GM23338 (cell line): ENCODE data around the gene SPATA4. TPM values are rescaled to one million over a fixed set of nuclear protein-coding genes. Genes with fewer than 3 reads are reported as not detected.

Source experiments
- ATAC-seq: fragments of 200-7000 bp; cut with Tn5 transposase; 3 replicates; pipeline ENCODE4 v1.9.1; 2020
- DNase-seq: peaks from one replicate; pipeline ENCODE4 v3.0.0-alpha.2; 2015; ENCODE audit warnings: low spot score
- H2AFZ ChIP-seq: fragments of 200-600 bp; sonication (generic); 2 replicates; pipeline ENCODE4 v1.8.0; 2016; ENCODE audit warnings: antibody characterized with exemption, mild to moderate bottlenecking, moderate library complexity
- H3F3A ChIP-seq: fragments of 200-600 bp; sonication (generic); replicated peaks from 2 replicates; pipeline ENCODE4 v1.8.0; 2017; ENCODE audit warnings: antibody characterized with exemption, mixed run types, low read depth
- H3K27ac ChIP-seq: fragments of 200-600 bp; sonication (generic); 2 replicates; pipeline ENCODE4 v1.6.1; 2016; ENCODE audit warnings: low read depth
- H3K27me3 ChIP-seq: fragments of 200-600 bp; sonication (generic); 2 replicates; pipeline ENCODE4 v1.8.0; 2016; ENCODE audit warnings: mild to moderate bottlenecking, mixed run types, moderate library complexity; ENCODE audit not compliant: insufficient read depth
- H3K36me3 ChIP-seq: fragments of 200-600 bp; sonication (generic); 2 replicates; pipeline ENCODE4 v1.8.0; 2016; ENCODE audit warnings: mild to moderate bottlenecking; ENCODE audit not compliant: insufficient read depth
- H3K4me1 ChIP-seq: fragments of 200-600 bp; sonication (generic); 2 replicates; pipeline ENCODE4 v1.8.0; 2016; ENCODE audit warnings: mild to moderate bottlenecking, moderate library complexity; ENCODE audit not compliant: insufficient read depth
- H3K4me2 ChIP-seq: fragments of 200-600 bp; sonication (generic); 2 replicates; pipeline ENCODE4 v1.7.1; 2017; ENCODE audit warnings: mixed run types
- H3K4me3 ChIP-seq: fragments of 200-600 bp; sonication (generic); 2 replicates; pipeline ENCODE4 v1.6.1; 2016; ENCODE audit warnings: mixed run types
- H3K79me2 ChIP-seq: fragments of 200-600 bp; sonication (generic); replicated peaks from 2 replicates; pipeline ENCODE4 v1.8.0; 2017; ENCODE audit warnings: mild to moderate bottlenecking; ENCODE audit not compliant: insufficient read depth
- H3K9me2 ChIP-seq: fragments of 200-600 bp; sonication (generic); 2 replicates; pipeline ENCODE4 v1.8.0; 2017; ENCODE audit not compliant: insufficient read depth
- H4K20me1 ChIP-seq: fragments of 200-600 bp; sonication (generic); replicated peaks from 2 replicates; pipeline ENCODE4 v1.8.0; 2017; ENCODE audit warnings: mild to moderate bottlenecking; ENCODE audit not compliant: insufficient read depth
- H3K27ac Mint-ChIP-seq: 2 replicates; pipeline ENCODE4 v1.8.0; 2020; ENCODE audit warnings: inconsistent platforms, mild to moderate bottlenecking, moderate library complexity, mixed read lengths
- H3K27me3 Mint-ChIP-seq: 3 replicates; pipeline ENCODE4 v1.8.0; 2022; ENCODE audit warnings: low read depth, mild to moderate bottlenecking, moderate library complexity, mixed read lengths, inconsistent platforms; ENCODE audit not compliant: insufficient read depth, poor library complexity
- H3K36me3 Mint-ChIP-seq: 3 replicates; pipeline ENCODE4 v1.8.0; 2021; ENCODE audit warnings: low read depth, mild to moderate bottlenecking, inconsistent platforms, moderate library complexity, mixed read lengths
- H3K4me1 Mint-ChIP-seq: 3 replicates; pipeline ENCODE4 v1.8.0; 2020; ENCODE audit warnings: mild to moderate bottlenecking, inconsistent platforms, mixed read lengths
- H3K4me3 Mint-ChIP-seq: 3 replicates; pipeline ENCODE4 v1.8.0; 2021; ENCODE audit warnings: moderate library complexity, mild to moderate bottlenecking, inconsistent platforms, mixed read lengths
- H3K9me3 Mint-ChIP-seq: 3 replicates; pipeline ENCODE4 v1.8.0; 2020; ENCODE audit warnings: moderate library complexity, mild to moderate bottlenecking, inconsistent platforms, mixed read lengths
- CREB1 ChIP-seq: fragments of 250-450 bp; sonication (Bioruptor Pico); IDR thresholded peaks from 2 replicates; pipeline ENCODE4 v1.5.0; 2020; ENCODE audit warnings: low read depth, mild to moderate bottlenecking, moderate library complexity
- CTCF ChIP-seq, 2 experiments: fragments of 200-600 bp in 1 of 2; sonication (generic) in 1 of 2; conservative IDR thresholded peaks; 2 replicates each; pipeline versions ENCODE4 v1.5.1 to v1.6.1; 2016 to 2017; ENCODE audit warnings: antibody characterized with exemption in 2 of 2, low read depth in 2 of 2, mild to moderate bottlenecking in 2 of 2, moderate library complexity in 1 of 2
- ETS1 ChIP-seq: IDR thresholded peaks from 2 replicates; pipeline ENCODE4 v1.6.1; 2016; ENCODE audit warnings: antibody characterized with exemption
- EZH2 ChIP-seq: fragments of 200-600 bp; sonication (generic); IDR thresholded peaks from one replicate; pipeline ENCODE4 v1.8.0; 2017; ENCODE audit warnings: antibody characterized with exemption, mild to moderate bottlenecking, low read depth; ENCODE audit not compliant: unreplicated experiment
- EZH2phosphoT487 ChIP-seq: fragments of 200-600 bp; sonication (generic); IDR thresholded peaks from one replicate; pipeline ENCODE4 v1.8.1; 2018; ENCODE audit warnings: antibody characterized with exemption; ENCODE audit not compliant: unreplicated experiment
- JUNB ChIP-seq: IDR thresholded peaks from one replicate; pipeline ENCODE4 v1.6.1; 2016; ENCODE audit warnings: antibody characterized with exemption; ENCODE audit not compliant: unreplicated experiment
- NANOG ChIP-seq: IDR thresholded peaks from 2 replicates; pipeline ENCODE4 v1.6.1; 2016; ENCODE audit warnings: antibody characterized with exemption, borderline replicate concordance
- POLR2AphosphoS5 ChIP-seq: IDR thresholded peaks from 2 replicates; pipeline ENCODE4 v1.6.1; 2016; ENCODE audit warnings: antibody characterized with exemption, low read depth
- STAT1 ChIP-seq: IDR thresholded peaks from one replicate; pipeline ENCODE4 v1.6.1; 2016; ENCODE audit warnings: antibody characterized with exemption; ENCODE audit not compliant: unreplicated experiment
- ZNF114 ChIP-seq: fragments of 250-450 bp; sonication (Bioruptor Pico); IDR thresholded peaks from 2 replicates; pipeline ENCODE4 v1.5.0; 2020; ENCODE audit warnings: mild to moderate bottlenecking, moderate library complexity
- ZNF331 ChIP-seq: fragments of 250-450 bp; sonication (Bioruptor Pico); IDR thresholded peaks from 2 replicates; pipeline ENCODE4 v1.5.0; 2020; ENCODE audit warnings: low read depth, mild to moderate bottlenecking, moderate library complexity
- polyA plus RNA-seq: library from polyadenylated mRNA; unstranded; fragments of >200 nt; fragmentation: Nextera tagmentation; extraction: Ambion mirVana; gene quantifications from 2 replicates; pipeline ENCODE4 v1.2.1, GENCODE V29; 2016
- total RNA-seq: library from RNA; depleted of rRNA; stranded (reverse); fragments of >200 nt; shearing (Covaris generic); gene quantifications from 2 replicates; pipeline ENCODE4 v1.2.3, GENCODE V29; 2014

Gene SPATA4
- total and polyA plus RNA-seq, 2 experiments from 2014 or later = not detected

- ATAC-seq (no peak), DNase-seq (no peak)
- Histone ChIP-seq H3K27ac (no peak overlapping the region), H3F3A (no peaks in the 10 kb centered on the region), H3K4me3 (no peak overlapping the region), H3K27me3 (no peaks in the 10 kb centered on the region), H3K4me2 (no peak overlapping the region), H3K4me1 (no peaks in the 10 kb centered on the region), H3K79me2 (no peaks in the 10 kb centered on the region), H3K9me2 (no peaks in the 10 kb centered on the region), H4K20me1 (no peaks in the 10 kb centered on the region), H3K36me3 (no peaks in the 10 kb centered on the region), H2AFZ (no peak overlapping the region)
- TF ChIP-seq EZH2 (no peak), NANOG (no peak), JUNB (no peak), ZNF331 (CRISPR knock-in tag) (no peak), POLR2AphosphoS5 (no peak)
- Mint-ChIP-seq H3K4me3 (no peak overlapping the region), H3K9me3 (no peaks in the 10 kb centered on the region), H3K4me1 (peaks cover 9% of the 10 kb centered on the region; the same call in 2 of the 3 replicates), H3K36me3 (no peaks in the 10 kb centered on the region), H3K27me3 (no peaks in the 10 kb centered on the region), H3K27ac (no peak overlapping the region)
Observed at GRCh38 chr4:176230836-176231235, 35.5 kb upstream of the SPATA4 start.

GRCh38 chr4:176229645-176230044 lies 34.3 kb upstream of the SPATA4 start:
- TF ChIP-seq ETS1 (no peak), EZH2phosphoT487 (no peak)
- no peaks in the 10 kb centered on the region for H3K9me3 Mint-ChIP-seq
- H3K4me1 ChIP-seq = no peaks in the 10 kb centered on the region
- DNase-seq (no peak), ATAC-seq (no peak)
- no peaks in the 10 kb centered on the region for H3K79me2 ChIP-seq
- no peak overlapping the region for H3K4me3 ChIP-seq
- no peaks in the 10 kb centered on the region for H3K36me3 Mint-ChIP-seq
- no peaks in the 10 kb centered on the region for H3K27me3 ChIP-seq
- no peaks in the 10 kb centered on the region for H4K20me1 ChIP-seq
- no peaks in the 10 kb centered on the region for H3K27me3 Mint-ChIP-seq
- no peaks in the 10 kb centered on the region for H3K36me3 ChIP-seq
- H3K27ac Mint-ChIP-seq = no peak overlapping the region
- no peak overlapping the region for H3K4me3 Mint-ChIP-seq
- peak overlapping the region; percentile 74; the same call in 1 of the 2 replicates for H2AFZ ChIP-seq
- no peak overlapping the region for H3K27ac ChIP-seq
- H3K4me1 Mint-ChIP-seq = peaks cover 9% of the 10 kb centered on the region; the same call in 2 of the 3 replicates
- H3K4me2 ChIP-seq = no peak overlapping the region
- no peaks in the 10 kb centered on the region for H3F3A ChIP-seq
- H3K9me2 ChIP-seq = no peaks in the 10 kb centered on the region

GRCh38 chr4:176226736-176227135 lies 31.4 kb upstream of the SPATA4 start:
- no peaks in the 10 kb centered on the region for H3K4me1 ChIP-seq
- no peaks in the 10 kb centered on the region for H3F3A ChIP-seq
- Mint-ChIP-seq H3K4me1 (peaks cover 2% of the 10 kb centered on the region; the same call in 2 of the 3 replicates), H3K27me3 (no peaks in the 10 kb centered on the region), H3K9me3 (no peaks in the 10 kb centered on the region), H3K36me3 (no peaks in the 10 kb centered on the region), H3K27ac (no peak overlapping the region), H3K4me3 (no peak overlapping the region)
- no peak overlapping the region for H3K27ac ChIP-seq
- H3K9me2 ChIP-seq = no peaks in the 10 kb centered on the region
- no peak overlapping the region for H3K4me2 ChIP-seq
- H2AFZ ChIP-seq = no peak overlapping the region
- no peaks in the 10 kb centered on the region for H3K79me2 ChIP-seq
- no peak for DNase-seq
- no peaks in the 10 kb centered on the region for H3K36me3 ChIP-seq
- H3K4me3 ChIP-seq = no peak overlapping the region
- H4K20me1 ChIP-seq = no peaks in the 10 kb centered on the region
- no peaks in the 10 kb centered on the region for H3K27me3 ChIP-seq
- no peak for ATAC-seq
- no peak for TF ChIP-seq ZNF114 (CRISPR knock-in tag)
- no peak for TF ChIP-seq JUNB
- TF ChIP-seq ZNF331 (CRISPR knock-in tag) = no peak
- no peak for TF ChIP-seq CTCF (conservative IDR thresholded peaks at IDR 0.05; ENCODE audit: low read depth in 2 of 2)
- no peak for TF ChIP-seq CREB1 (CRISPR knock-in tag)
- TF ChIP-seq POLR2AphosphoS5 = no peak
- no peak for TF ChIP-seq EZH2phosphoT487
- no peak for TF ChIP-seq NANOG
- TF ChIP-seq EZH2 = no peak
- no peak for TF ChIP-seq STAT1
